Stimulated activated CD8-positive, alpha-beta memory T cell treated with anti-CD3 and anti-CD28 coated beads, Interleukin-12 subunit alpha, Interleukin-12 subunit beta, amount 100 ng/mL, for 24 hours (primary cell): ENCODE data around the gene POU2AF2.

Experiments used
- DNase-seq: peaks from one replicate; pipeline ENCODE4 v3.0.0-alpha.2; 2020; ENCODE audit errors: extremely low read depth

POU2AF2 gene

DNA sequence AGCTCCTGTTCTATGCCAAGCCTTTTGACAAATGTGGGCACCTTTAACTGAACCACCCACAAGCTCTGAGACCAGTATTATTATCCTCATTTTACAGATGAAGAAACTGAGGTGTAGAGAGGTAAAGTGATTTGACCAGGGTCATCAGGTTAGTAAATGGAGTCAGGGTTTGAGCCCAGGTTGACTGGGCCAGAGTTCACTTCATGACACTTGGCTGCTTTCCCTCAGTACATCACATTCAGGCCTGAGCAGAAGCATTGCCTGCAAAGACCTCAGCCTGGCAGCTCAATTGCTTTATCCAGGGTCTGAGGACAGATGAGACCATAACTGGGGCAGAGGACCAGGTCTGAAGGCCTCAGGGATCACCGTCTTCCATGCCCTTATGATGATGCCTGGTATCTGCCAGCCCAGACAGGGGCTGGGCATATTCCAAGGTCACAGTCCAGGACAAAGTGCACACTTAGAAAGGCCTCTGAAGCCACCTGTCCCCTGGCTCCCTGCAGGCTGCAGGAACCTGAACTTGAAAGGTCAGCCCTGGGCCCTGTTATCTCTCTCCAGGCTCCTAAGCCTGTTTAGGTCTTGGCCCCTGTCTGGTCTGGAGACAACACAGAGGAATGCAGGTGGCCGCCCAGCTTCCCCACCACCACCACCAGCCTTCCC, 84.8 kb downstream of the POU2AF2 start:
- DNase-seq, result no peak

DNA sequence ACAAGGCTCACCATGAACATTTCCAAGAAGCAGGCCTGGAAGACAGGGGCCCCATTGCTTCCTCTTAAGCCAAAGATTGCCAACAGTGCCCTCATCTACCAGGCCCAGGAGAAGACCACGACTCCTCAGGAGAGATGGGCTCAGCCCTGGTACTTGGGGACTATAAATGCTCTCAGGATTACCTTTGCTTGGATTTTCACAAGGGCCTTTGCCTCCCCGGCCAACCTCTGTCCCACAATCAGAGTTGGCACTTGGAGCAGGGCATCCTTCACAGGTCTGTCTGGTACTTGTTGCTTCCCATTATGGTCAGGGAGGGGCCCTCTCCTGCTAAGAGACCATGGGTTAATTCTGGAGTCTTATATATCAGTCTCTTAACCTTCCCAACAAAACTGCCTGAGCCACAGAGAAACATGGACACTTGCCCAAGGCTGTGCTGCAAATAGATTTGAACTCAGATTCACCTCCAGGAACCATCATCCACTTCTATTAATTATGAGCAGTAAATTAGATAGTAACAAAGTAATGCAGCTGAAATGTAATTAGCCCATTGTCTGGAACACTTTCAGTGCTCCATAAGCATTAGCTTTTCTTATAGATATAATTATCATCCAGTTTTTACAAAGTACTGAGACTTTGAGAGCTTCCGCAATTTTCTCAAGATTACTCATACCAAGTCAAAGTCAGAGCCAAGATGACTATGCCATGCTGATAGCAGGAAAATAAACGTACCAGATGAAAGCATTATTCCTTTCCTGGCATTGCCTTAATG, 86.4 kb downstream of the POU2AF2 start:
- DNase-seq, result no peak

DNA sequence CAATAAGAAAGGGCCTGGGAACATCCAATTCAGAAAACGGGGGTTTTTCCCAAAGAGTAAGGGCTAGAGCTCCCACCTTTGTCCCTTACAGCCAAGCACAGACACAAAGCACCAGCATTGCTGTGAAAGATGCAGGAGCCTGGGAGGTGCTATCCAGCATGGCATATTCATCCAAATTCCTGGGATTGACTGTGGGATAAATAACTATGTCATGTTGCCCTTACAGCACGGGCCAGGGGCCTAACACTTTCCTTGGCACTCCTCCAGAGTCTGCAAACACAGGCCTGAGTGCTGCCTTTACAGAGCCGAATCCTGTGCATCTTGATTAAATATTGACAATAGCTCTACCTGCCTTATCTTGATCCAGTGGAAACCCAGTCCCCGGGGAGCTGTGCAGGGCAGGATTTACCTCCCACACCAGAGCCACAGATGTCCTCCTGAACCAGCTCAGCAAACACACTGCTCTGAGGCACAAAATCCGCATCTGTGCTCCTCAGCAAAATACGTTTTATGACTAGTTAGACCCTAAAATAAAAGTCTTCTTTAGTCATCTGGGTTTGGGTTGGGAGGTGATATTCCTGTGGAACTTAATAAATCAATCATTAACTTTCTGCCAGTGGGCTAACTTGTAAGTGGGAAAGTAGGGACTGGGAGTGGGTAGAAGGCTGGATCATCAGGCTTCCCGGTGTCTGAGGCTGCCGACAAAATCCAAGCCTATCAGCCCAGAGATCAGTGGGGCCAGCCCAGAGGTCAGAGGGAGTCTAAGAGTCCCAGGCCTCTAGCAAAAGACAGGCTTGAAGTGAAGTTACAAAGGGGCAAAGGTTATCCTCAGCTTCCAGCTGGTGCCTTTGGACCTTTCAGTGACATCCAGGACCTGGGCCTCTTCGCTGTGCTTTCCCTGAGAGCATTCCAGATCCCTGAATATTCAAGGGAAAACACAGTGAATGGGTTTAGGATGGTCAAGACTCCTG, 89.3 kb downstream of the POU2AF2 start:
- DNase-seq, result no peak

DNA sequence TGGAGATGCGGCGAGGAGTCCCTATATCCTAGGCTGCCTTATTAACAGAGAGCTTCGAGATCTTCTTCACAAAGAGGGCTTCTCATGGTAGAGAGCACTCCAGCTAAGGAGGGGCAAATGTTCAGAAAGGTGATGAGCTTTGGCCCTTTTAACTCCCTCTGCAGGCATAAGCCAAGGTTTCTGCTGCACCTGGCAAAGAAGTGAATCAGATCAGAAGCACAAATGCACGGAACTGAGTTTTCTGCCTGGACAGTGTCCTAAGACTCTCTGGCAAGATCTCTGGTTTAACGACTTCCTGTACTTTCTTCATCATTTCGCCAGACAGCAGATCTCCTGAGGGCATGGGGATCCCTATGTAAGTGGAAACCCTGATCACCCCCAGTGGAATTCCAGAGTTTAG, 90.0 kb downstream of the POU2AF2 start:
- DNase-seq, result no peak
